Activated CD4-positive, alpha-beta T cell treated with anti-CD3 and anti-CD28 coated beads, Interleukin-2, amount 10 ng/mL, durations not matched to agents 7 days and 5 days (primary cell): ENCODE measurements around the gene KRTAP5-6. TPM values are rescaled to one million over a fixed set of nuclear protein-coding genes. Genes with fewer than 3 reads are reported as not detected.

ENCODE experiments used
- CTCF ChIA-PET: fragments of 350-600 bp; sonication (Branson Sonifier 250); formaldehyde crosslinking; loops from one replicate; lab custom pipeline; 2021; ENCODE audit warnings: antibody characterized with exemption; lab: Charles Lee
- POLR2A ChIA-PET: fragments of 350-600 bp; sonication (Branson Sonifier 250); formaldehyde crosslinking; loops from one replicate; lab custom pipeline; 2021; ENCODE audit warnings: antibody characterized with exemption; lab: Charles Lee
- DNase-seq: peaks from one replicate; pipeline ENCODE4 v3.0.0-alpha.2; 2020
- H3K27ac Mint-ChIP-seq: one replicate; pipeline ENCODE4 v1.8.0; 2021; ENCODE audit warnings: mild to moderate bottlenecking, moderate library complexity, mixed read lengths
- H3K27me3 Mint-ChIP-seq: one replicate; pipeline ENCODE4 v1.8.0; 2021; ENCODE audit warnings: mixed read lengths
- H3K36me3 Mint-ChIP-seq: one replicate; pipeline ENCODE4 v1.8.0; 2021; ENCODE audit warnings: low read depth, mixed read lengths
- H3K4me1 Mint-ChIP-seq: one replicate; pipeline ENCODE4 v1.8.0; 2021; ENCODE audit warnings: mixed read lengths
- H3K4me3 Mint-ChIP-seq: one replicate; pipeline ENCODE4 v1.8.0; 2021; ENCODE audit warnings: mild to moderate bottlenecking, moderate library complexity, mixed read lengths
- H3K9me3 Mint-ChIP-seq: one replicate; pipeline ENCODE4 v1.8.0; 2021; ENCODE audit warnings: mixed read lengths
- total RNA-seq, 2 experiments: library from RNA; stranded (reverse); gene quantifications; one replicate each; pipeline ENCODE4 v1.2.3, GENCODE V29; 2021

The KRTAP5-6 gene
- not detected for total RNA-seq

- POLR2A ChIA-PET, result no interaction called here
- peaks cover 15% of the 10 kb centered on the region for H3K4me1 Mint-ChIP-seq
- H3K9me3 Mint-ChIP-seq, result peaks cover 17% of the 10 kb centered on the region
- CTCF ChIA-PET, result interaction anchor here (1.2 to 1.6 kb wide), 3 partner anchors 134 to 304 kb away, joined by 3 to 8 read pairs (median 4); no protein-coding TSS in a partner anchor
- H3K27me3 Mint-ChIP-seq, result peaks cover 6% of the 10 kb centered on the region
- peaks cover 4% of the 10 kb centered on the region for H3K36me3 Mint-ChIP-seq
- no peak within 1 kb of the TSS for H3K27ac Mint-ChIP-seq
- DNase-seq, result no peak
- no peak within 1 kb of the TSS for H3K4me3 Mint-ChIP-seq
Observed at GRCh38 chr11:1696608-1697570, at the start of gene KRTAP5-6. TSS of gene KRTAP5-6 (plus strand) at chr11:1697195. CDS start at chr11:1697246, 51 bp downstream.

DNA sequence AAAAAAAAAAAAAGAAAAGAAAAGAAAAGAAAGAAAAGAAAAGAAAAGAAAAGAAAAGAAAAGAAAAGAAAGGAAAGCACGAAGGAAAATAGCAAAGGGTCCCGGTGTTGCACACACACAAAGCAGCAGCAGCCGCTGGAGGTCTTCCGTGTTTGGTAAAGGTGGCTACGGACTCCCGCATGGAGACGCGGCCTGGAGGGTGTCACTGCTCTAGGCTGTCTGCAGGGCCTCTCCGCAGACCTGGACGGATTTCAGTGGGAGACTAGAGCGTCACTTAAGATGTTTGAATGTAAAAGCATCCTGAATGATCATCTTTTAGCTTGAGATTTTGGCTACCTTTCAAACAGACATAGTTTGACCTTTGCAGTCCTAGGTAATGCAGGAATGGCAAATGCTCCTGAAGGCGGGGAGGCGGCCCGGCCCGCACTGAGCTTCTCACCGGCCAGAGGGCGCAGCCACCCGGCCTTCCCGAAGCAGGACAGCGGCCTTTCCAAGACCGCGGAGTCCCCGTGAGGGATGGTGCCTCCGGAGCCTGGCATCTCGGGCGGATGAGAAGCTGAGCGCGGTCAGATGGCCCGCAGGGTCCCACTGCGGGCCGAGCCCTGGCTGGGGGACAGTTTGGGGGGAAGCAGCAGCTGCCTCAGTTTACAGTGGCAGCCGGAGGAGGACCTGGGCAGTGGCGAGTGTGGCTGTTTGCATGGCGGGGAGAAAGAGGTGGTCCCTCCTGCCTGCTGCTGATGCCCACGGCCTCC lies 48.9 kb upstream of the KRTAP5-6 start:
- POLR2A ChIA-PET, result no interaction called here
- H3K4me3 Mint-ChIP-seq, result no peak overlapping the region
- H3K9me3 Mint-ChIP-seq, result no peaks in the 10 kb centered on the region
- no peak for DNase-seq
- peaks cover 1% of the 10 kb centered on the region for H3K27me3 Mint-ChIP-seq
- no peaks in the 10 kb centered on the region for H3K36me3 Mint-ChIP-seq
- no peaks in the 10 kb centered on the region for H3K4me1 Mint-ChIP-seq
- CTCF ChIA-PET, result interaction anchor here (0.7 kb wide), 1 partner anchor 354 kb away, joined by 3 read pairs; no protein-coding TSS in a partner anchor
- H3K27ac Mint-ChIP-seq, result peak overlapping the region; percentile 71

DNA sequence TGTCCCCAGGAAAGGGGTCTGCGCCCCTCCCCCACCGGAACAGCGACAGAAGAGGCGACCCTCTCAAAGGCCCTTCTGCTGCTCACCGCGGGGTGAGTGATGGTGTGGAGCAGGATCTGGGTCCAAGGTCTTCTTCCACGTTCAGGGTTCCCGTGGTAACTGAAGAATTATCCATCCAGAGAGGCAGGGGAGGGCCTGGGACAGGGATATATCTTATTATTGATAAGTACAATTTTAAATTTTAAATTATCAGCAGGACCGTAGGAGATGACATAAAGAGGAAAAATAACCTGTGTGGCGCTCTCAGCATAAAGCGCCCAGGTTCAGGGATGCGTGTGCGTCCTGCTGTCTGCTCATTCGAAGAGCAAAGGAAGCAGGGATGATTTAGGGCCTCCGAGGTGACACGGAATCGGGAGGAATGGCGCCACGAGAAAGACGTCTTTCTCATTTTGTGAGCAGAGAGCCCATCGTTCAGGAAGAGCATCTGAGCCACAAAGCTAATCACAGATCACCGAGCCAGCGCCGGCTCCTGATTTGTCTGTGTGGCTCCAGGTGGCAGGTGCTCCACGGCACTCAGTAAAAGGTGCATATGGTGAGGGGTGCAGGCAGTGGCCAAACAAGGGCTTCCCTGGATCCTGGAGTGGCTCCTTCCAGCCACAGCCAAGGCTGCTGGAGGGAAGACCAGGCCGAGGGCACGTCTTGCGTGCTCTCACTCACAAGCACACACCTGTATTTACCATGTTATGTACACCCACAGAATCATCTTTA lies 48.2 kb upstream of the KRTAP5-6 start:
- Mint-ChIP-seq H3K4me3 (no peak overlapping the region), H3K4me1 (no peaks in the 10 kb centered on the region), H3K27me3 (peaks cover 1% of the 10 kb centered on the region), H3K36me3 (no peaks in the 10 kb centered on the region), H3K27ac (no peak overlapping the region), H3K9me3 (no peaks in the 10 kb centered on the region)
- ChIA-PET CTCF (interaction anchor here (0.7 to 1.0 kb wide), 2 partner anchors 45 to 354 kb away, joined by 3 read pairs; no protein-coding TSS in a partner anchor), POLR2A (no interaction called here)
- DNase-seq, result no peak

GRCh38 chr11:1650034-1650917 lies 46.7 kb upstream of the KRTAP5-6 start:
- Mint-ChIP-seq H3K27me3 (peaks cover 3% of the 10 kb centered on the region), H3K27ac (no peak overlapping the region), H3K4me3 (no peak overlapping the region), H3K4me1 (no peaks in the 10 kb centered on the region), H3K9me3 (no peaks in the 10 kb centered on the region), H3K36me3 (no peaks in the 10 kb centered on the region)
- ChIA-PET POLR2A (no interaction called here), CTCF (interaction anchor here (0.8 to 2.0 kb wide), 5 partner anchors 9 to 501 kb away, joined by 3 to 7 read pairs (median 5); no protein-coding TSS in a partner anchor)
- DNase-seq, result no peak

DNA sequence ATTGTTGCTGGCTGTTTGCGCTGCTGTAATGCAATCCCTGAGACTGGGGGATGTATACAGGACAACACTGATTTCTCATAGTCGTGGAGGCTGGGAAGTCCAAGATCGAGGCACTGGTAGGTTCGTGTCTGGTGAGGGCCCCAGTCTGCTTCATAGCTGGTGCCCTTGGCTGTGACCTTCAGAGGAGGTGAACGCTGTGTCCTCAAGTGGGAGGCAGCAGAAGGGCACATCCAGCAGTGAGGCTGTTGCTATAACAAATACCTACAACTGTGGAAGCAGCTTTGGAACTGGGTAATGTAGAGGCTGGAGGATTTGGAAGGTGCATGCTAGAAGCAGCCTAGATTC lies 46.1 kb upstream of the KRTAP5-6 start:
- H3K9me3 Mint-ChIP-seq, result no peaks in the 10 kb centered on the region
- no peak for DNase-seq
- H3K4me3 Mint-ChIP-seq, result no peak overlapping the region
- H3K27me3 Mint-ChIP-seq, result peaks cover 3% of the 10 kb centered on the region
- POLR2A ChIA-PET, result no interaction called here
- no peaks in the 10 kb centered on the region for H3K36me3 Mint-ChIP-seq
- H3K4me1 Mint-ChIP-seq, result no peaks in the 10 kb centered on the region
- H3K27ac Mint-ChIP-seq, result no peak overlapping the region
- CTCF ChIA-PET, result interaction anchor here (0.8 to 2.0 kb wide), 5 partner anchors 9 to 501 kb away, joined by 3 to 7 read pairs (median 5); no protein-coding TSS in a partner anchor

GRCh38 chr11:1651411-1651980 lies 45.5 kb upstream of the KRTAP5-6 start:
- Mint-ChIP-seq H3K27ac (no peak overlapping the region), H3K9me3 (no peaks in the 10 kb centered on the region), H3K4me1 (no peaks in the 10 kb centered on the region), H3K4me3 (no peak overlapping the region), H3K27me3 (peaks cover 3% of the 10 kb centered on the region), H3K36me3 (no peaks in the 10 kb centered on the region)
- DNase-seq, result no peak
- POLR2A ChIA-PET, result no interaction called here
- CTCF ChIA-PET, result interaction anchor here (1.0 to 2.7 kb wide), 5 partner anchors 10 to 500 kb away, joined by 3 to 14 read pairs (median 5); no protein-coding TSS in a partner anchor

DNA sequence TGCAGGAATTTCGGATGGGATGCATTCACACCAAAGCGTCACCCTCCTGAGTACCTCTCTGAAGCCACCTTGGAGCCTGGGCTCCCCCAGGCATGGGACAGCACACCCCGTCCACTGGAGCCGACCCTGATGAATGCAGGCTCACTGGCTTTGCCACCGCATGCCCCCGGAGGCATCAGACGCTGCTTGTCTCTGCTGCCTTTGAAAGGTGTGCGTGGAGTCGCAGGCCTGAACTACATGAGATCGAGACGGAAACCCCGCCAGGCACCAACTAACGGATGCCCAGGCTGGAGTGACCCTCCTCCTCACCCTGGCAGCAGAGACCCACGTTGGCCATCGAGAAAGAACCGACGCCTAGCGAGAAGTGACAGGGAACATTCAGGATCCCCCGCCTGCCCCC lies 45.0 kb upstream of the KRTAP5-6 start:
- H3K27me3 Mint-ChIP-seq, result peaks cover 3% of the 10 kb centered on the region
- H3K36me3 Mint-ChIP-seq, result no peaks in the 10 kb centered on the region
- no peaks in the 10 kb centered on the region for H3K4me1 Mint-ChIP-seq
- no peaks in the 10 kb centered on the region for H3K9me3 Mint-ChIP-seq
- H3K27ac Mint-ChIP-seq, result no peak overlapping the region
- POLR2A ChIA-PET, result no interaction called here
- H3K4me3 Mint-ChIP-seq, result no peak overlapping the region
- CTCF ChIA-PET, result interaction anchor here (0.5 to 2.7 kb wide), 20 partner anchors 12 to 505 kb away, joined by 3 to 34 read pairs (median 4); partner anchors contain the start of gene SYT8
- no peak for DNase-seq

GRCh38 chr11:1652442-1652770 lies 44.6 kb upstream of the KRTAP5-6 start:
- POLR2A ChIA-PET, result no interaction called here
- H3K4me1 Mint-ChIP-seq, result no peaks in the 10 kb centered on the region

GRCh38 chr11:1652771-1653540 lies 44.0 kb upstream of the KRTAP5-6 start:
- Mint-ChIP-seq H3K4me3 (no peak overlapping the region), H3K36me3 (no peaks in the 10 kb centered on the region), H3K27me3 (peaks cover 3% of the 10 kb centered on the region), H3K9me3 (no peaks in the 10 kb centered on the region), H3K27ac (no peak overlapping the region), H3K4me1 (no peaks in the 10 kb centered on the region)
- ChIA-PET CTCF (interaction anchor here (0.5 to 2.7 kb wide), 21 partner anchors 13 to 504 kb away, joined by 3 to 34 read pairs (median 4); partner anchors contain the start of gene SYT8), POLR2A (interaction anchor here (0.7 kb wide), 1 partner anchor 119 kb away, joined by 3 read pairs; no protein-coding TSS in a partner anchor)
- DNase-seq, result peak; percentile 77

More at GRCh38 chr11:1652442-1652770, 44.6 kb upstream of the KRTAP5-6 start:
- CTCF ChIA-PET, result interaction anchor here (0.5 to 2.7 kb wide), 19 partner anchors 12 to 505 kb away, joined by 3 to 34 read pairs (median 4); partner anchors contain the start of gene SYT8
- H3K27me3 Mint-ChIP-seq, result peaks cover 3% of the 10 kb centered on the region
- H3K4me3 Mint-ChIP-seq, result no peak overlapping the region
- no peak overlapping the region for H3K27ac Mint-ChIP-seq
- no peak for DNase-seq
- no peaks in the 10 kb centered on the region for H3K36me3 Mint-ChIP-seq
- H3K9me3 Mint-ChIP-seq, result no peaks in the 10 kb centered on the region

DNA sequence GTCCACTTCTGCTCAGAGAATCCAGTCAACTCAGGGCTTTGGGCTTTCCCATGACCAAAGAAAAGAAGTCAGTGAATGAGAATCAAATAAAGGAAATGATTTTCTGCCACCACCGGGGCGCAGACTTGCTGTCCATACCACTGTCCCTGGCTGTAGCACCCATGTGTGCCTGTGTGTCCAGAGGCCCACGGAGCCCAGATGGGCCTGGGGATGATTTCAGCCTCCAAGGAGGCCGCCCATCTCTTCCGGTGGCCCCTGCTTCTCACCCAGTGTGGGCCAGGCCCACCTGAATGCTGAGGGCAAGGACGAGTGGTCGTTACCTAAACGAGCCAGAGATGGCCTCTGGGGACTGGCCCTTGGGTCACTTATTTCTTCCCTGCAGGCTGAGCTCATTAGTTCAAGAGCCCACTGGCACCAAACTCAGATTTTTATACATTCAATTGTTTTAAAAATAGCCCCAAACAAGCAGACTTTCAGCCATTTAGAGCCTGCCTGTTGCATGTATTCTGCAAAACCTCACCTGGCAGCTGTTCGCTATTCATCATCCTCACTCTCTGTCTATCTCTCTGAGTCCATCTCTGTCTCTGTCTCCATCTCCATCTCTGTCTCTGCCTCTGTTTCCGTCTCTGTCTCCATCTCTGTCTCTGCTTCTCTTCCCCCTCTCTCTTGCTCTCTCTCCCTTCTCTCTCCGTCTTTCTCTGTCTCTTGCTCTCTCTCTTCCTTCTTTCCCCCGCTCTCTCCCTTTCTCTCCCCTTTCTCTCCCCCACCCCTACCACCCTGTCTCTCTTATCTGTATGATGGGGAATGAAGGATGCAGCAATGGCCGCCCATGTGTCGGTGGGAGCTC lies 43.2 kb upstream of the KRTAP5-6 start:
- Mint-ChIP-seq H3K4me1 (peaks cover 2% of the 10 kb centered on the region), H3K36me3 (no peaks in the 10 kb centered on the region), H3K9me3 (no peaks in the 10 kb centered on the region), H3K4me3 (no peak overlapping the region), H3K27ac (no peak overlapping the region), H3K27me3 (peaks cover 5% of the 10 kb centered on the region)
- CTCF ChIA-PET, result interaction anchor here (0.6 to 2.7 kb wide), 15 partner anchors 13 to 497 kb away, joined by 3 to 34 read pairs (median 4); partner anchors contain the start of gene SYT8
- DNase-seq, result no peak
- POLR2A ChIA-PET, result no interaction called here
